ENCODE data around the gene PGA3. TPM values are rescaled to one million over a fixed set of nuclear protein-coding genes. Genes with fewer than 3 reads are reported as not detected.
A peak's percentile ranks its signal among the peaks of the same experiment; 100 is the strongest.
"Not testable (repeated sequence)": the region's sequence is repeated elsewhere in the genome, so short reads cannot be mapped to it uniquely, and the experiment has no call there.

The PGA3 gene
- total RNA-seq, 2 experiments from 2014 or later: not detected

- ATAC-seq; H3K9me3 Mint-ChIP-seq (ENCODE audit: low read depth); H3K4me3 Mint-ChIP-seq; H3K36me3 Mint-ChIP-seq (ENCODE audit: low read depth); H3K4me1 Mint-ChIP-seq; DNase-seq; POLR2A ChIA-PET; intact Hi-C loops (cut with DNase I, micrococcal nuclease); H3K27me3 Mint-ChIP-seq; H3K27ac Mint-ChIP-seq; CTCF ChIA-PET: not testable (repeated sequence)
Measured at GRCh38 chr11:61210629-61211028, 7.3 kb downstream of the PGA3 start.

- H3K36me3 Mint-ChIP-seq (ENCODE audit: low read depth); DNase-seq; POLR2A ChIA-PET; H3K4me3 Mint-ChIP-seq; CTCF ChIA-PET; H3K27ac Mint-ChIP-seq; H3K4me1 Mint-ChIP-seq; H3K9me3 Mint-ChIP-seq (ENCODE audit: low read depth); intact Hi-C loops (cut with DNase I, micrococcal nuclease); H3K27me3 Mint-ChIP-seq; ATAC-seq: not testable (repeated sequence)
Measured at GRCh38 chr11:61211327-61211952, 8.1 kb downstream of the PGA3 start.

DNA sequence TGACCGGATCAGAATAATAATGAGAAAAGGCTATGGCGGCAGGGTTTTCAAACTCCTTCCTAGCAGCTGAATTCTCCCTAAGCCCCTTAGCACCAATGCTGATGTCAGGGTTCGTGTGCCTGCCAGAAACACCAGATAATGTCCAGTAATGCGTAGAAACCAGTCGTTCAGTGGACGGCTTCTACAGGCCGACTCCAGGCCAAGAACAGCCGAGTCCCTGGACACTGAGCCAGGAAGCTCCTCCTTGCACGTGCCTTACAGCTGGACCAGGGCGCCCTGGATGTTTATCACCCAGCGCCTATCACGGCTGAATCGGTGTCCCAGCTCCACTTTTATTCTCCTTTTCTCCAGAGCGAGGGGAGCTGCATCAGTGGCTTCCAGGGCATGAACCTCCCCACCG lies 8.9 kb downstream of the PGA3 start:
- H3K27me3 Mint-ChIP-seq; POLR2A ChIA-PET; H3K36me3 Mint-ChIP-seq (ENCODE audit: low read depth); H3K4me1 Mint-ChIP-seq; intact Hi-C loops (cut with DNase I, micrococcal nuclease); DNase-seq; H3K9me3 Mint-ChIP-seq (ENCODE audit: low read depth); H3K4me3 Mint-ChIP-seq; CTCF ChIA-PET; ATAC-seq; H3K27ac Mint-ChIP-seq: not testable (repeated sequence)

DNA sequence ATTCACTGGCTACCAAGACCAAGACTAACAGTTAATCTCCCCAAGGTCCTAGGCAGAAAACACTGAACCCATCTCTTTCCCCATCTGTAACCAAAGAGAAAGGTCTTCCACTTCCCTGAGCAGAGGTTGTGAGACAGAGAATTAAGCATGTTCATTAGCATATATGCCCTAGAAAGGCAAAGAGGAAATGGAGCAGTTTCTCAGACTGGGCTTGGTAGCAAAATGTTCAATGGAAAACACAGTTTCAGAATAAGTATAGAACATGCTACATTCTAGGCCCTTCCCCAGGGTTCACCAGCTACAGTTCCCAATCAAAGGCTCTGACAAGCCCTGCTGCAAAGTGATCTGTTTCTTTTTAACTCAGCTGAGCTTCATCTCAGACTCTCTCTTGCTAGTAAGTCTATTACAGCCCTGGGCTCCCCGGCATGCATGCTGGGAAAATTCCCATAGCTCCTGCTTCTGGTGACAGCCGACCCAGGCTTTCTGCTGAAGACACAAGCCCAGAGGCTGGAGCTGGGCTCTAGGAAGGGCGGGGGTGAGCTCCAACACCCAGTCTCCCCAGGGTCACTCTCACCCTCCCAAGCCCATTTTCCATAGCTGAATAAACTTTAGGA lies 10.5 kb downstream of the PGA3 start:
- ATAC-seq; POLR2A ChIA-PET; H3K27ac Mint-ChIP-seq; H3K36me3 Mint-ChIP-seq (ENCODE audit: low read depth); H3K27me3 Mint-ChIP-seq; DNase-seq; H3K4me3 Mint-ChIP-seq; H3K4me1 Mint-ChIP-seq; H3K9me3 Mint-ChIP-seq (ENCODE audit: low read depth); intact Hi-C loops (cut with DNase I, micrococcal nuclease); CTCF ChIA-PET: not testable (repeated sequence)

- H3K4me1 Mint-ChIP-seq; DNase-seq; CTCF ChIA-PET; H3K9me3 Mint-ChIP-seq (ENCODE audit: low read depth); H3K36me3 Mint-ChIP-seq (ENCODE audit: low read depth); POLR2A ChIA-PET; intact Hi-C loops (cut with DNase I, micrococcal nuclease); H3K4me3 Mint-ChIP-seq; H3K27me3 Mint-ChIP-seq; H3K27ac Mint-ChIP-seq: not testable (repeated sequence)
- peak; percentile 49 for ATAC-seq
Measured at GRCh38 chr11:61218306-61218705, 15.0 kb downstream of the PGA3 start.

DNA sequence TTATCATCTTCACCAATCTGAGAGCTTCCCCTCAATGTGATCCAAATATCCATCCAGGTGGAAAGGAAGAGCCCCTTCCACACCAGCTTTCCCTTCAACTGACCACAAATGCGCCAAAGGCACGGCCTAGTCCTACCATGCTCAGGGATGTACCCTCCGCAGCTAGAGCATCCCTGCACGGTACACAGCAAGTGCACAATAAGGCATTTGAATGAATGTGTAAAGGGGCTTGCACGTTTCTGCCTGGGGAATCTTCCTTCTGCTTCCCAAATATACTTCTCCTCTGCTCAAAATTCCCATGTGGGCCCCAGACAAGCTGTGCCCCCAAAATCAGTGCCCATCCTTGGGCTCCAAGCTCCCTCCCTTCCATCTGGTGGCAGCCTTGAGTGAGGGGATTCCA lies 15.7 kb downstream of the PGA3 start:
- H3K27me3 Mint-ChIP-seq; intact Hi-C loops (cut with DNase I, micrococcal nuclease); H3K27ac Mint-ChIP-seq; H3K9me3 Mint-ChIP-seq (ENCODE audit: low read depth); POLR2A ChIA-PET; ATAC-seq; DNase-seq; H3K4me3 Mint-ChIP-seq; H3K36me3 Mint-ChIP-seq (ENCODE audit: low read depth); CTCF ChIA-PET; H3K4me1 Mint-ChIP-seq: not testable (repeated sequence)

- POLR2A ChIA-PET; CTCF ChIA-PET; DNase-seq; H3K27me3 Mint-ChIP-seq; H3K27ac Mint-ChIP-seq; ATAC-seq; H3K4me3 Mint-ChIP-seq; H3K36me3 Mint-ChIP-seq (ENCODE audit: low read depth); H3K9me3 Mint-ChIP-seq (ENCODE audit: low read depth); H3K4me1 Mint-ChIP-seq; intact Hi-C loops (cut with DNase I, micrococcal nuclease): not testable (repeated sequence)
Measured at GRCh38 chr11:61222047-61222446, 18.7 kb downstream of the PGA3 start, which contains the start of gene PGA4. Gene PGA4, plus strand, starts transcription at chr11:61222347. Its CDS starts 54 bp downstream, at chr11:61222401.

DNA sequence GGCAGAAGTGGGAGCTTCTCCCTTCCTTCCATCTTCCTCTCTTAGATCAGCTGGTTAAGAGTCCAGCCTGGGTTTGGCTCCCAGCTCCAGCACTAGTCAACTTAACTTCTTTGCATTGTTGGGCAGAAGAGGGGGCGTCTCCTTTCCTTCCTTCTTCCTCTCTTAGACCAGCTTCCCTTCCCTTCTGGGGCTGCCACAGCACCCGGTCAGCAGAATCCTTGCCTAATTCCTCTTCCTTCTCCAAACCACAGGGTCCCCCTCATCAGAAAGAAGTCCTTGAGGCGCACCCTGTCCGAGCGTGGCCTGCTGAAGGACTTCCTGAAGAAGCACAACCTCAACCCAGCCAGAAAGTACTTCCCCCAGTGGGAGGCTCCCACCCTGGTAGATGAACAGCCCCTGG lies 19.4 kb downstream of the PGA3 start:
- H3K4me1 Mint-ChIP-seq; intact Hi-C loops (cut with DNase I, micrococcal nuclease); ATAC-seq; H3K36me3 Mint-ChIP-seq (ENCODE audit: low read depth); DNase-seq; H3K27ac Mint-ChIP-seq; H3K9me3 Mint-ChIP-seq (ENCODE audit: low read depth); H3K4me3 Mint-ChIP-seq; CTCF ChIA-PET; POLR2A ChIA-PET; H3K27me3 Mint-ChIP-seq: not testable (repeated sequence)

- H3K9me3 Mint-ChIP-seq (ENCODE audit: low read depth); H3K27ac Mint-ChIP-seq: not testable (repeated sequence)
Measured at GRCh38 chr11:61226457-61227137, 23.3 kb downstream of the PGA3 start.

GRCh38 chr11:61229458-61229857 lies 26.1 kb downstream of the PGA3 start:
- H3K27me3 Mint-ChIP-seq; H3K4me1 Mint-ChIP-seq; DNase-seq; POLR2A ChIA-PET; H3K9me3 Mint-ChIP-seq (ENCODE audit: low read depth); H3K4me3 Mint-ChIP-seq; intact Hi-C loops (cut with DNase I, micrococcal nuclease); H3K27ac Mint-ChIP-seq; ATAC-seq; H3K36me3 Mint-ChIP-seq (ENCODE audit: low read depth); CTCF ChIA-PET: not testable (repeated sequence)

More at GRCh38 chr11:61226457-61227137, 23.3 kb downstream of the PGA3 start:
- H3K36me3 Mint-ChIP-seq (ENCODE audit: low read depth); H3K4me3 Mint-ChIP-seq; POLR2A ChIA-PET; H3K27me3 Mint-ChIP-seq; intact Hi-C loops (cut with DNase I, micrococcal nuclease); CTCF ChIA-PET; H3K4me1 Mint-ChIP-seq; ATAC-seq; DNase-seq: not testable (repeated sequence)

GRCh38 chr11:61231033-61231432 lies 27.7 kb downstream of the PGA3 start:
- H3K27ac Mint-ChIP-seq; intact Hi-C loops (cut with DNase I, micrococcal nuclease); DNase-seq; H3K4me1 Mint-ChIP-seq; H3K9me3 Mint-ChIP-seq (ENCODE audit: low read depth); H3K36me3 Mint-ChIP-seq (ENCODE audit: low read depth); H3K4me3 Mint-ChIP-seq; H3K27me3 Mint-ChIP-seq; ATAC-seq; CTCF ChIA-PET; POLR2A ChIA-PET: not testable (repeated sequence)

- H3K4me3 Mint-ChIP-seq; POLR2A ChIA-PET; ATAC-seq; DNase-seq; H3K4me1 Mint-ChIP-seq; intact Hi-C loops (cut with DNase I, micrococcal nuclease); CTCF ChIA-PET; H3K27ac Mint-ChIP-seq; H3K9me3 Mint-ChIP-seq (ENCODE audit: low read depth); H3K36me3 Mint-ChIP-seq (ENCODE audit: low read depth); H3K27me3 Mint-ChIP-seq: not testable (repeated sequence)
Measured at GRCh38 chr11:61231585-61231984, 28.3 kb downstream of the PGA3 start.
